DND-41 (cell line): ENCODE data around the gene SLC1A7.

Source experiments
- EZH2 ChIP-seq: IDR thresholded peaks from 3 replicates; pipeline ENCODE4 v1.6.1; 2012; ENCODE audit warnings: borderline replicate concordance, low read depth, mild to moderate bottlenecking, moderate library complexity, low read length, inconsistent platforms; ENCODE audit not compliant: severe bottlenecking
- TF ChIP-seq, protein P1 (sequence below): IDR thresholded peaks from 2 replicates; pipeline ENCODE4 v1.5.1; 2012; ENCODE audit warnings: borderline replicate concordance, low read length, moderate library complexity, mild to moderate bottlenecking; ENCODE audit not compliant: poor library complexity, severe bottlenecking; ENCODE audit errors: extremely low read depth

DNA sequence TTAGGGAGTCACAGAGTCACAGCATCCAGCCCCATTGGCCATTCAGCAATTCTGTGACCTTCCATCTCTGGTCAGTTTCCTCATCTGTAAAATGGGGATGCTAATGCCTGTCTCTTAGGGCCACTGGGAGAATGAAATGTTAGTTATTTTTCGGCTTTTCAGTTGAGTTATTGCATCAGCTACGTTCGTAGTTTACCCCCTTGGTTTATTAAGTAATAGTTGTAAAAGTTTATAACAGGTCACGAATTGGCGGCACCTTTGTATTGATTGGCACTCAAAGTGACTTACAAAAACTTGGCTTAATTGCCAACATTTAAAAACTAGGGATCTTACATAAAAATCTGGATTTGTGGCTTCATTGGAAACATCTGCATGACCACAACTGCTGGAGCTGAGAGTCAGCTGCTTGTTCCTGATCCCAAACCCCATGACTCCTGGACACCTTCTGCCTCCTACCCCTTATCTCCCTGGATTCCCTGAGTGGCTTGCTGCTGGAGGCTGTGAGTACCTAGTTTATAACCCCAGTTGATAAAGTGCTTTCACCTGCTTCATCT, 23.0 kb upstream of the SLC1A7 start:
- TF ChIP-seq, protein P1, sequence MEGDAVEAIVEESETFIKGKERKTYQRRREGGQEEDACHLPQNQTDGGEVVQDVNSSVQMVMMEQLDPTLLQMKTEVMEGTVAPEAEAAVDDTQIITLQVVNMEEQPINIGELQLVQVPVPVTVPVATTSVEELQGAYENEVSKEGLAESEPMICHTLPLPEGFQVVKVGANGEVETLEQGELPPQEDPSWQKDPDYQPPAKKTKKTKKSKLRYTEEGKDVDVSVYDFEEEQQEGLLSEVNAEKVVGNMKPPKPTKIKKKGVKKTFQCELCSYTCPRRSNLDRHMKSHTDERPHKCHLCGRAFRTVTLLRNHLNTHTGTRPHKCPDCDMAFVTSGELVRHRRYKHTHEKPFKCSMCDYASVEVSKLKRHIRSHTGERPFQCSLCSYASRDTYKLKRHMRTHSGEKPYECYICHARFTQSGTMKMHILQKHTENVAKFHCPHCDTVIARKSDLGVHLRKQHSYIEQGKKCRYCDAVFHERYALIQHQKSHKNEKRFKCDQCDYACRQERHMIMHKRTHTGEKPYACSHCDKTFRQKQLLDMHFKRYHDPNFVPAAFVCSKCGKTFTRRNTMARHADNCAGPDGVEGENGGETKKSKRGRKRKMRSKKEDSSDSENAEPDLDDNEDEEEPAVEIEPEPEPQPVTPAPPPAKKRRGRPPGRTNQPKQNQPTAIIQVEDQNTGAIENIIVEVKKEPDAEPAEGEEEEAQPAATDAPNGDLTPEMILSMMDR, result no peak
- TF ChIP-seq EZH2, result no peak
